Stimulated activated CD4-positive, alpha-beta T cell treated with anti-CD3 and anti-CD28 coated beads, Interleukin-15, amount 100 ng/mL, for 48 hours (primary cell): Measurements from ENCODE around the gene AGBL1.

Experiments used
- DNase-seq, 2 donors: peaks; one replicate each; pipeline ENCODE4 v3.0.0-alpha.2; 2020; ENCODE audit warnings: low read depth in 2 of 2

Gene AGBL1

GRCh38 chr15:86804406-86804805 lies 724.7 kb downstream of the AGBL1 start:
- DNase-seq, result no peak

DNA sequence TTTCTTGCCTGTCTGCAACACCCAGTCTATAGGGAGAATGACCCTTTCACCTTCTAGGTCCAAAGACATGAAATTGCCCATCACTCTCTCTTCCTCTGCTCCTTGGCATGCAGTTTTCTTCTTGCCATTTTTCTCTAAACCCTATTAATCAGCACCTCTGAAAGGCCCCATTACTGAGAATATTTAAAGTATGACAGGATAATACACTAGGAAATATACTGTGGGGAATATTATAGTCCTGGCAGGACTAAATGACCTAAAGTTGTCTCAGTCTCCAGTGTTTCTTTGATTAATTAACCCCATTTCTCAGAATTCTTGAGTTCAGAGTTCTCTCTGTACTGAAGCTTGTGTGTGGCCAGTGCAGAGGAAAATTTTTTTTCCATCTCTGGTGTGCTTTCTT lies 730.7 kb downstream of the AGBL1 start:
- DNase-seq, result no peak

GRCh38 chr15:86813892-86814291 lies 734.2 kb downstream of the AGBL1 start:
- DNase-seq, result no peak

- no peak for DNase-seq
Measured at GRCh38 chr15:86829245-86829644, 749.6 kb downstream of the AGBL1 start.

DNA sequence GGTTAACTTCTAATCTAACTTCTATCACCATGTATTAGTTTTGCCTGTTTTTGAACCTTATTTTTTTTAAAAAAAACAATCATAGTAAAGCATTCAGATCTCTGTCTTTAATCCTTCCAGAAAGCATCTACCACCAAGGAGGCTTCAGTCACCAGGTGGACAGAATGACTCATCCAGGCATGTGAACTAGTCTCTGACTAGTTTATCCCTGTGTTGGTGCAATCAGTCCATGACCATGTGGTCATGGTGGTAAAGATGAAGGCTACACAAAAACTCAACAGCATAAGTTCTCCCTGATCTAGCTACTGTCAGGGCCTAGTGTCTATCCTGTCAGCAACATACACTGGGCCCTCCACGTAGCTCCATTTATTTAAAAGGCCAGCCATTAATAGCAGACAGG lies 750.6 kb downstream of the AGBL1 start:
- DNase-seq, result no peak

DNA sequence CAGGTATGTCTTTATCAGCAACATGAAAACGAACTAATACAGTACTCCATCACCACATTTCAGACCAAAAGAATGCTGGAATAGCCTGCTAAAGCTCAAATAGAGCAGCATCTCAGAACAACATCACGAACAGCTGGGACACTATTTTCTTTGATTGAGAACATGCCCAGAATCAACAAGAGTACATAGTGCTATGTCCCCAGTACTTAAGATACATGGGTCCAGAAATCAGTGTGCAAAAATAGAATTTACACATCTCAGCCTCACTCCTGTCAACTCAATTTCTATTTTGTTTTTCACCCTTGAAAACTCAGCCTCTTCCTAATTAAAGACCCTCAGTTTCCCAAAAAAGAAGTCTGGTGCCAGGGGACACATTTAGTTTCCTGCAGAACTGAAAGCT lies 753.9 kb downstream of the AGBL1 start:
- DNase-seq, result no peak

- no peak for DNase-seq
Measured at GRCh38 chr15:86834115-86834863, 754.6 kb downstream of the AGBL1 start.

GRCh38 chr15:86837294-86838061 lies 757.8 kb downstream of the AGBL1 start:
- no peak for DNase-seq

DNA sequence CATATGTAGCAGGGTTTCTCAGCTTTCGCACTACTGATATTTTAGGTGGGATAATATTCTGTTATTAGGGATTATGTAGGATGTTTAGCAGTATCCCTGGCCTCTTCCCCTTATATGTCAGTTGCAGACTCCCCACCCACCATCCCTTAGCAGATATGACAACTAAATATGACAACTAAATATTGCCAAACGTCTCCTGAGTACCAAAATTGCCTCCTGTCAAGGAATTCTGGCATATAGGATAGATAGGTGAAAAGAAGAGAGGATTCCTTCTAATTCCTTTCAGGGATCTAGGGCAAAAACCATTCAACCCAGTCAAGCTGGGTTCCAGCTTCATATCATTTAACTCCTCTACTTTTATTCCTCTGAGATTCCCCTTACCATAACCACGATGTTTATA lies 759.8 kb downstream of the AGBL1 start:
- no peak for DNase-seq

- DNase-seq, result no peak
Measured at GRCh38 chr15:86840996-86841395, 761.3 kb downstream of the AGBL1 start.

- no peak for DNase-seq
Measured at GRCh38 chr15:86842199-86842598, 762.5 kb downstream of the AGBL1 start.

DNA sequence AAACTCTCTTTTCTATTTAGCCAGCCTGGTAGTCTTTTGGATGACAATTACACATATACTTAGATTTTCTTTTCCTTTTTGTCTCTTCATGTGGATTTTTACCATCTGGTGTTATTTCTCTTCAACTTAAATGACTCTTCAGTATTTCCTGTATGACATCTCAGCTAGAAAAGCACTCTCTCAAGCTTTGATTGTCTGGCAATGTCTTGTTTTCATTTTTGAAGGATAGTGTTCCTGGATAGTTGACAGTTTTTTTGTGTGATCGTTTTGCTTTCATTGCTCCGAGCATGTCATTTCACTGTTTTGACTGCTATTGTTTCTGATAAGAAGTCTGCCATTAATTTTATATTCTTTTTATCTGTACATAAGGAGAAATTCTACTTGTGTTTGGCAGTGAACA lies 766.4 kb downstream of the AGBL1 start:
- DNase-seq, result no peak

GRCh38 chr15:86849136-86849535 lies 769.5 kb downstream of the AGBL1 start:
- no peak for DNase-seq

- no peak for DNase-seq
Measured at GRCh38 chr15:86849558-86850285, 770.1 kb downstream of the AGBL1 start.

DNA sequence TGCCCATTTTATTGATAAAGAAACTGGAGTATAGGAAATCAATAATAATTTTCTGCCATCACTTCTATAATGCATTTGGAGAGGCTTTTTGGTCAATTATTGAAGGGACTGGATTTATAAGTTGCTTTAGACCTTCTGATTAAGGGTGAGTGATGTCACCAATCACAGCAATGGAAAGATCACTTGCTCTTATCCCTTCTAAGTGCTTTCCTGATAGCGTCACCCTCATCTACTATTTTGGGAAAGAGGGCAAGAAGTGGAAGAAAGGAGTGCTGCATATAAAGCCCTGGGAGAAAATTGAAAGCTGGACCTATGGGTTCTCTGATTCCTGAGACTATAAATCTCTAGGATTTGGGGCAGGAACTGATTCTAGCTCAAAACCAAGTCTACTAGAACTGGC lies 771.3 kb downstream of the AGBL1 start:
- no peak for DNase-seq

GRCh38 chr15:86852741-86853140 lies 773.1 kb downstream of the AGBL1 start:
- no peak for DNase-seq

DNA sequence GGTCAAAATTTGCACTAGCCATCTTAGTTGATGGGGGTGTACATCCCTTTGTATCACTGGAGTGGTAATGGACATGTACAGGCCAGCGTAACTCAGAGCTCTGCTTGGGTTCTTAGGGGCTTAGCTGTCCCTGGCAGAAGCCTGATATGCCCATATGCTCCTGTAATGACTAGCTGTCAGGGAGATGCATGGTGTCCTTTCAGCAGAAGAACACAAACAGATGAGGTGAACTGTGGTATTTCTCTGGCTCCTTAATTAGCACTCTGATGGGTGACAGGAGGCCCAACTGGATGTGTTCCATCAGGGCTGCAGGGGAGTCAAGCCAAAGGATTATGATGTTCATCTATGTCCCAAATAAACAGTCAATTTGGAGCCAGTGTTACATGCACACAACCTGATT lies 774.5 kb downstream of the AGBL1 start:
- DNase-seq, result no peak

GRCh38 chr15:86855307-86856291 lies 775.9 kb downstream of the AGBL1 start:
- DNase-seq, result no peak

GRCh38 chr15:86857701-86858100 lies 778.0 kb downstream of the AGBL1 start:
- DNase-seq, result no peak

DNA sequence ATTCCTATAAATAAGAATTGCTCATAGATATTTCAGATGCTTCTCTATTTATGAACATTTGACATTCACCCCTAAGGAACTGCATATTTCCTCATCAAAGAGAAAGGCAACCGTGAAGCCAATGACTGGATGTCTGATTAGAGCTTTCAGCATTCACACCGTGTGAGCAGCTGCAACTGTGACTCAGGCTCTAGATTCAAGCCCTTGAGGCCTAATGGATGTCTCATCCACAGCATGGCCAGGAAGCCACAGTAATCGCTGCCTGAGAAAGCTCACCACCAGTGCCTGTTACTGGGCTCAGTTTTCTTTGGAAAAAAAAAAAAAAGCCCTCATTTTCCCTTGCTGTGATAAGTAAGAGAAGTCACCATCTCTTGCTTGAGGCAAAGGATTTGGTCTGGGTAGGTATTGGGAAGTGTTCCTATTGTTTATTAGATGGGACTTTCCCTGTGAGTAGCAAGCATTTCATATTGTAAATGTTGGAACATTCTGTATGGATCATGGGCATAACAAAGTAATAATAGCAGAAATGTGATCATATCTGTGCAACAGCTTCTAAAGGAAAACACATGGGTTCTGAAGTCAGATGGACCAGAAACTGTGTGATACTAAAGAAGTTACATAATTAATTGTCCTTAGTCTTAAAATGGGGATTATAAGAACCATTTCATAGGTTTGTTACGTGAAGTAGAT lies 783.7 kb downstream of the AGBL1 start:
- no peak for DNase-seq

DNA sequence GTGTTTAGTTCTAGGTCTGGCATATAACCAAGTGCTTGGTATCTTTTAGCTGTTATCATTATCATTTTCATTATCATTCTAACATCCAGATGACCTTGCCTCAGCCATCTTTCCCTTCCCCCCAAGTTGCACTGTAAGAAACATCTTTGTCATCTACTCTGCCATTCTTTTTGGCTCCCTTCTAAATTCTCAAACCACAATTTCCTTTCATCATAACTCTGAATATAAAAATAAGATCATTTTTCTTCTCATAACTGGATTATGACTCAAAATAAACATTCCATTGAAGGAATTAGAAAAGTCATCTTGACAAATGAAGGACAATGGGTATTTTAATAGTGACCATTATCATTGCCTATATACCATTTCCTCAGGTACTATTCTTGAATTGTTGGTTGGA lies 786.2 kb downstream of the AGBL1 start:
- no peak for DNase-seq
